ENCODE measurements around the gene NPAS3.

Gene NPAS3

GRCh38 chr14:33566082-33566481, 627.4 kb downstream of the NPAS3 start:
- DNase-seq, result no peak

GRCh38 chr14:33567023-33567728, 628.5 kb downstream of the NPAS3 start:
- no peak for DNase-seq

DNA sequence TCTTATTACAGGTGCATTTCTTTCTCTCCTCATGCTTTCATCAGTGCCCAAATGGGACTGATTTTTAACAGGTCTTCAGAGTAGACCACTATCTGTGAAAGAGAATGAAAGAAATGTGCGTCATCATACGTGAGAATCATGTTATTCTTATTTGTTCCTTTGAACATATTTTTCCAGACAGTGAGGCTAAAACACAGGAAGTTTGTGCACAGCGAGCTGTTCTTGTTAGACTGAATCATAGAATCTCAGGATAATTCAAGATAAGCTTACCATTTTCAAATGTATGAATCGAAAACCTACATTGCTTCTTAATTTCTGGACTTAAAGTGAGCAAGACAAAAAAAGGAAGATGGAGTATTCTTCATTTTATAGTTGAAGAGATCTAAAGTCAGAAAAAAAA, 629.1 kb downstream of the NPAS3 start:
- no peak for DNase-seq

GRCh38 chr14:33568935-33569579, 630.4 kb downstream of the NPAS3 start:
- DNase-seq, result no peak

- no peak for DNase-seq
These were observed 631.4 kb downstream of the NPAS3 start for GRCh38 chr14:33569821-33570687.

GRCh38 chr14:33570694-33571310, 632.1 kb downstream of the NPAS3 start:
- DNase-seq, result no peak

GRCh38 chr14:33573301-33573880, 634.7 kb downstream of the NPAS3 start:
- no peak for DNase-seq

DNA sequence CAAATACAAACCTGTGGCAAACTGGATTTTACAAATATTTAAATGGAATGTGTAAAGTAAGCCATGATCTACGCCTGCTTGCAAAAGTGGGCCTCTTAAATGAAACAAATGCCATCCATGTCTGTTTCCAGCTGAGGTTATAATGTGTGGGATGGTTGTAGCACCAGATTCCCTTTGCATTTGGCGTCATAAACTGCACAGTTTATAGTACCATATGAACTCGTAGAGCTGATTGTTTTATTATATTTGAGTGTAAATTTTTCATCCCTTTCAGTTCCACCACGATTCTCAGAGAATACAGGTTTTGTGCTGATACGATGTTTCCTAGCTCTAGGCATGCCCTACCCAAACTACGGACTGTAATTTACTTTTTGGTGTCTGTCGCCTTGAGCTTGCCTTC, 637.3 kb downstream of the NPAS3 start:
- no peak for DNase-seq

DNA sequence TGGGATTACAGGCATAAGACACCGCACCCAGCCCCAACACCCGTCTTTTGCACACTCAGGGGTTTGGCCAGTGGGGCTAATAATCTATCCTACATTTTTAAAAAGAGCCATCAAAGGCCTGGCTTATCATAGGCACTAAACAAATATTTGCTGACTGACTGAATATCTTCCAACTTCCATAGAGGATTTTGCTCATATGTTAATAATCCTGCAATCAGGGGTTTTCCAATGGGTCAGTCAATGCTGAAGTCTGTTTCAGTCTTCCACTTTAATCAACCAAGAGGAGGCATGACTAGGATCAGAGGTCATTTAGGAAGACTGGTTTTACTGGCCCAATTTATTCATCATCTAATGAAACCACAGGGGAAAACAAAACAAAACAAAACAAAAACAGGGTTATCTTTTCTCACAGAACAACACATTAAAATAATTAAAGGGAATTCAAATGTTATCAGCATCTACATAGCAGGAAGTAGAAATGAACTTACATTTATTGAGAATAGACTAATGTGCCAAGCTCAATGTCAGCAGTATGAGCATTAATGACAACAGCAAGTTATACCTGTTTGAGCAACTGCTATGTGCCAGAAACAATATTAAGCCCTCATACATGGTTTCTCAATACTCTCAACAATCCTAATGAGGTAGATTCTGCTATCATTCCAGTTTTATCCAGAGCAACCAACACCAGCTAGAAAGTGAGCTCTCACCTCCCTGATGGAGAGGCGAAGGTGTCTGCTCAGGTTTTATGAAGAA, 640.0 kb downstream of the NPAS3 start:
- DNase-seq, result no peak

GRCh38 chr14:33580231-33580749, 641.6 kb downstream of the NPAS3 start:
- DNase-seq, result no peak

GRCh38 chr14:33580841-33581240, 642.2 kb downstream of the NPAS3 start:
- DNase-seq, result no peak

GRCh38 chr14:33584697-33585096, 646.0 kb downstream of the NPAS3 start:
- DNase-seq, result no peak

- no peak for DNase-seq
These were observed 648.1 kb downstream of the NPAS3 start for GRCh38 chr14:33586806-33587205.

- DNase-seq, result no peak
These were observed 649.1 kb downstream of the NPAS3 start for GRCh38 chr14:33587791-33588190.

- DNase-seq, result no peak
These were observed 650.1 kb downstream of the NPAS3 start for GRCh38 chr14:33588771-33589170.

DNA sequence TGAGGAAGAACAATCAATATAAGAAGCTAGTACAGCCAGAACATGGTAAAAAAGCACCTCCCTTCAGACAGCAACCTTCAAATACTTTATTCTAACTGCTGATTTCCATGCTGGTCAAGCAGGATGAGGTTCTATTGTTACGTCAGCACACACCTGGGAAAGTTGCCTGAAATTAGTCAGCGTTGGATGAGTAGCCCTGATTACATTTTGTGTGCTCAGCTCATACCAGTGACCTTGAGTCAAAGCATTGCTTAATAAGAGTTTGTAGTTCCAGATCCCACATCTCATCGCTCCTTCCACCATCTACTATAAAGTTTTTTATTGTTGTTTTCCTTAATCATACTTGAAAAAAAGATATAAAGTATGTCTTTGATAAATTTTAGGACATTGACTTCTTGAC, 650.7 kb downstream of the NPAS3 start:
- DNase-seq, result no peak

- no peak for DNase-seq
These were observed 652.4 kb downstream of the NPAS3 start for GRCh38 chr14:33590891-33591630.

GRCh38 chr14:33592297-33592696, 653.6 kb downstream of the NPAS3 start:
- DNase-seq, result no peak

- no peak for DNase-seq
These were observed 657.8 kb downstream of the NPAS3 start for GRCh38 chr14:33596211-33597080.

DNA sequence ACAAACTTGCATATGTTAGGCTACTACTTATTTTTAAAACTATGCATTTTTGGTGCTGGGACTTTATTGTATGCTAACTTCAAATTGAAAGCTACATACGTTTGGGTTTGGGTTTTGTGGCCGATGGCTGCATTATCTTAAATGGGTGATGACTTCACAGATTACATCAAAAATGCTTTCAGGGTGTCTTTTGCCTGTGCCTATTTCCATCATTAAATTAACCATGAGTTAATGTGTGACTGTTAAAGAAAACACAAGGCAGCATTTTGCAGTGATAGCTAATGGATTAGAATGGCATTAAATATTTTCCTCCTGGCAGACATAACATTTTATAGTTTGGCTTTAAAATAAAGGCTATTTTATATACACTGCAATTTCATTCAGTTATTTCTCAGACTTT, 659.9 kb downstream of the NPAS3 start:
- no peak for DNase-seq

Measured in activated CD4-positive, alpha-beta T cell treated with anti-CD3 and anti-CD28 coated beads, Interleukin-2, amount 50 U/mL, for 16 hours (primary cell).